H9 (cell line): ENCODE results near the gene SLC12A9. TPM values are rescaled to one million over a fixed set of nuclear protein-coding genes. Genes with fewer than 3 reads are reported as not detected.

ENCODE experiments used
- DNase-seq: peaks from one replicate; pipeline ENCODE4 v3.0.0-alpha.2; 2017
- H2AFZ ChIP-seq: one replicate; pipeline ENCODE4 v1.6.1; 2013; ENCODE audit warnings: mild to moderate bottlenecking, low read length, control low read depth, moderate library complexity
- H2AK5ac ChIP-seq: 2 replicates; pipeline ENCODE4 v1.6.1; 2013; ENCODE audit warnings: low read length, control low read depth, mixed read lengths; ENCODE audit not compliant: insufficient read length
- H2BK120ac ChIP-seq: one replicate; pipeline ENCODE4 v1.6.1; 2013; ENCODE audit warnings: low read depth, mild to moderate bottlenecking, low read length, control low read depth, inconsistent platforms; ENCODE audit not compliant: poor library complexity, severe bottlenecking
- H2BK12ac ChIP-seq: 2 replicates; pipeline ENCODE4 v1.6.1; 2013; ENCODE audit warnings: low read length, control low read depth, mixed read lengths, low read depth; ENCODE audit not compliant: insufficient read length
- H2BK15ac ChIP-seq: 2 replicates; pipeline ENCODE4 v1.6.1; 2013; ENCODE audit warnings: low read depth, low read length, control low read depth
- H2BK20ac ChIP-seq: one replicate; pipeline ENCODE4 v1.6.1; 2013; ENCODE audit warnings: low read depth, mild to moderate bottlenecking, low read length, control low read depth, inconsistent platforms; ENCODE audit not compliant: poor library complexity, severe bottlenecking
- H2BK5ac ChIP-seq: 2 replicates; pipeline ENCODE4 v1.6.1; 2013; ENCODE audit warnings: low read length, control low read depth, mixed read lengths; ENCODE audit not compliant: insufficient read length
- H3K14ac ChIP-seq: 2 replicates; pipeline ENCODE4 v1.6.1; 2013; ENCODE audit warnings: low read length, control low read depth; ENCODE audit not compliant: insufficient read depth
- H3K18ac ChIP-seq: 2 replicates; pipeline ENCODE4 v1.6.1; 2013; ENCODE audit warnings: low read depth, mild to moderate bottlenecking, mixed read lengths, low read length, control low read depth; ENCODE audit not compliant: insufficient read length
- H3K23ac ChIP-seq: 2 replicates; pipeline ENCODE4 v1.6.1; 2013; ENCODE audit warnings: low read length, control low read depth, mixed read lengths, low read depth; ENCODE audit not compliant: insufficient read length
- H3K23me2 ChIP-seq: 2 replicates; pipeline ENCODE4 v1.6.1; 2013; ENCODE audit warnings: low read depth, mild to moderate bottlenecking, mixed read lengths, low read length, control low read depth; ENCODE audit not compliant: insufficient read length, poor library complexity, severe bottlenecking
- H3K27ac ChIP-seq: 2 replicates; pipeline ENCODE4 v1.5.1; 2013; ENCODE audit warnings: low read length, control low read depth, mixed read lengths, low read depth; ENCODE audit not compliant: insufficient read length
- H3K27me3 ChIP-seq: 2 replicates; pipeline ENCODE4 v1.6.1; 2013; ENCODE audit warnings: low read length, control low read depth, inconsistent platforms; ENCODE audit not compliant: insufficient read depth
- H3K4ac ChIP-seq: 2 replicates; pipeline ENCODE4 v1.6.1; 2013; ENCODE audit warnings: low read depth, mild to moderate bottlenecking, control low read depth, inconsistent platforms, low read length, moderate library complexity
- H3K4me1 ChIP-seq: 2 replicates; pipeline ENCODE4 v1.6.1; 2013; ENCODE audit warnings: low read length, control low read depth, inconsistent platforms; ENCODE audit not compliant: insufficient read depth
- H3K4me2 ChIP-seq: 2 replicates; pipeline ENCODE4 v1.6.1; 2013; ENCODE audit warnings: low read length, control low read depth, mixed read lengths; ENCODE audit not compliant: insufficient read length, insufficient read depth
- H3K56ac ChIP-seq: 2 replicates; pipeline ENCODE4 v1.6.1; 2013; ENCODE audit warnings: low read depth, mild to moderate bottlenecking, mixed read lengths, low read length, control low read depth; ENCODE audit not compliant: insufficient read length
- H3K79me1 ChIP-seq: 2 replicates; pipeline ENCODE4 v1.6.1; 2013; ENCODE audit warnings: low read depth, mild to moderate bottlenecking, moderate library complexity, low read length, control low read depth, inconsistent platforms; ENCODE audit not compliant: insufficient read depth, poor library complexity, severe bottlenecking
- H3K79me2 ChIP-seq: 2 replicates; pipeline ENCODE4 v1.6.1; 2013; ENCODE audit warnings: low read length, control low read depth, inconsistent platforms; ENCODE audit not compliant: insufficient read depth
- H3K9ac ChIP-seq: 2 replicates; pipeline ENCODE4 v1.6.1; 2013; ENCODE audit warnings: low read length, control low read depth, mixed read lengths; ENCODE audit not compliant: insufficient read length; ENCODE audit errors: extremely low read depth
- H3K9me3 ChIP-seq: one replicate; pipeline ENCODE4 v1.6.1; 2013; ENCODE audit warnings: low read depth, low read length, inconsistent platforms; ENCODE audit not compliant: control insufficient read depth
- H3T11ph ChIP-seq: one replicate; pipeline ENCODE4 v1.6.1; 2013; ENCODE audit warnings: mild to moderate bottlenecking, low read length, control low read depth, inconsistent platforms
- H4K20me1 ChIP-seq: one replicate; pipeline ENCODE4 v1.6.1; 2013; ENCODE audit not compliant: control insufficient read depth, insufficient read length, insufficient read depth
- H4K5ac ChIP-seq: 2 replicates; pipeline ENCODE4 v1.6.1; 2013; ENCODE audit warnings: low read depth, mild to moderate bottlenecking, mixed read lengths, low read length, control low read depth; ENCODE audit not compliant: insufficient read length
- H4K8ac ChIP-seq: replicated peaks from 2 replicates; pipeline ENCODE4 v1.6.1; 2013; ENCODE audit warnings: low read length, control low read depth, mixed read lengths, low read depth; ENCODE audit not compliant: insufficient read length
- H4K91ac ChIP-seq: 2 replicates; pipeline ENCODE4 v1.6.1; 2013; ENCODE audit warnings: low read depth, mild to moderate bottlenecking, moderate library complexity, mixed read lengths, low read length, control low read depth; ENCODE audit not compliant: insufficient read length
- H3K27ac Mint-ChIP-seq, 3 experiments: 2 replicates in 2 of 3; 3 replicates in 1 of 3; pipeline ENCODE4 v1.8.0; 2020 to 2021; ENCODE audit warnings: mixed read lengths in 3 of 3, mild to moderate bottlenecking in 1 of 3, moderate library complexity in 1 of 3
- H3K27me3 Mint-ChIP-seq: 2 replicates; pipeline ENCODE4 v1.8.0; 2021; ENCODE audit warnings: low read depth, mild to moderate bottlenecking, moderate library complexity, mixed read lengths
- H3K36me3 Mint-ChIP-seq, 3 experiments: 2 replicates in 2 of 3; 3 replicates in 1 of 3; pipeline ENCODE4 v1.8.0; 2020 to 2021; ENCODE audit warnings: low read depth in 3 of 3, mixed read lengths in 3 of 3; ENCODE audit not compliant: insufficient read depth in 1 of 3
- H3K4me1 Mint-ChIP-seq, 2 experiments: 2 replicates each; pipeline ENCODE4 v1.8.0; 2020; ENCODE audit warnings: mixed read lengths in 2 of 2
- H3K4me3 Mint-ChIP-seq, 2 experiments: 2 replicates in 1 of 2; 3 replicates in 1 of 2; pipeline ENCODE4 v1.8.0; 2020 to 2021; ENCODE audit warnings: mild to moderate bottlenecking in 2 of 2, mixed read lengths in 2 of 2, moderate library complexity in 1 of 2
- H3K9me3 Mint-ChIP-seq, 2 experiments: 2 replicates in 1 of 2; 3 replicates in 1 of 2; pipeline ENCODE4 v1.8.0; 2020; ENCODE audit warnings: mild to moderate bottlenecking in 2 of 2, mixed read lengths in 2 of 2, moderate library complexity in 1 of 2
- WGBS: extraction: QIAGEN DNeasy Blood & Tissue Kit; methylation state at CpG from one replicate; pipeline ENCODE4 v1.1.7; 2013; ENCODE audit warnings: missing lambda C conversion rate, low lambda C conversion rate, mixed read lengths; ENCODE audit not compliant: insufficient read length; ENCODE audit errors: extremely low coverage; 5-methylcytosine and 5-hydroxymethylcytosine counted together
- total RNA-seq: library from RNA; stranded (reverse); gene quantifications from 2 replicates; pipeline ENCODE4 v1.2.1, GENCODE V29; 2021
- TF ChIP-seq, protein P1 (sequence below): fragments of 200-600 bp; sonication (generic); conservative IDR thresholded peaks from 3 replicates; pipeline ENCODE4 v1.8.0; 2021; ENCODE audit warnings: antibody characterized with exemption, mild to moderate bottlenecking

SLC12A9 gene
- total RNA-seq, 1 experiment from 2014 or later, result 43.0 TPM

DNA sequence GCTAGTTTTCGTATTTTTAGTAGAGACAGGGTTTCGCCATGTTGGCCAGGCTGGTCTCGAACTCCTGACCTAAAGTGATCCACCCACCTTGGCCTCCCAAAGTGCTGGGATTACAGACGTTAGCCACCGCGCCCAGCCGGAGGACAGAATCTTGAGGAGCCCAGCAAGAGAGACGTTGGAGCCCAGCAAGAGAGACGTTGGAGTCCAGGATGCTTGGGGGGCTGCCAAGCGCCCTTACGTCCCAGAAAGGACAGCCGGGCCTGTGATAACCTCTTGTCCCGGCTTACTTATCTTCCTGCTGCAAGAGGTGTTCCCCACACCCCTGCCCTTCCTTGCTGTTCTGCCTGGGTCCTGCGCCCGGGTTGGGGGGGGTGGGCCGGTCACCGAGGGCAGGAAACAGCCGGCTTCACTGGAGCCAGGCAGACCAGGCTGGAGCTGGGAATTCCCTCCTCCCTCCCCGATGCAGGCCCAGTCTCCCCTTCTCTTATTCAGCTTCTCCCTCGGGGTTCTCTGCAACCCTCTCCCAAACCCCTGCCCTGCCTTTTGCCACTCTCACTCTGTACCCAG, 23.3 kb upstream of the SLC12A9 start:
- H4K5ac ChIP-seq, result no peak overlapping the region
- peak overlapping the region; percentile 92 to 99; a peak in 4 of 5 replicates for H3K4me3 Mint-ChIP-seq
- H3K4ac ChIP-seq, result no peak overlapping the region
- no peak overlapping the region for H3K9ac ChIP-seq
- H4K8ac ChIP-seq, result no peak overlapping the region
- H2BK12ac ChIP-seq, result no peak overlapping the region
- H3K14ac ChIP-seq, result no peak overlapping the region
- H3K9me3 ChIP-seq, result no peaks in the 10 kb centered on the region
- TF ChIP-seq, protein P1, sequence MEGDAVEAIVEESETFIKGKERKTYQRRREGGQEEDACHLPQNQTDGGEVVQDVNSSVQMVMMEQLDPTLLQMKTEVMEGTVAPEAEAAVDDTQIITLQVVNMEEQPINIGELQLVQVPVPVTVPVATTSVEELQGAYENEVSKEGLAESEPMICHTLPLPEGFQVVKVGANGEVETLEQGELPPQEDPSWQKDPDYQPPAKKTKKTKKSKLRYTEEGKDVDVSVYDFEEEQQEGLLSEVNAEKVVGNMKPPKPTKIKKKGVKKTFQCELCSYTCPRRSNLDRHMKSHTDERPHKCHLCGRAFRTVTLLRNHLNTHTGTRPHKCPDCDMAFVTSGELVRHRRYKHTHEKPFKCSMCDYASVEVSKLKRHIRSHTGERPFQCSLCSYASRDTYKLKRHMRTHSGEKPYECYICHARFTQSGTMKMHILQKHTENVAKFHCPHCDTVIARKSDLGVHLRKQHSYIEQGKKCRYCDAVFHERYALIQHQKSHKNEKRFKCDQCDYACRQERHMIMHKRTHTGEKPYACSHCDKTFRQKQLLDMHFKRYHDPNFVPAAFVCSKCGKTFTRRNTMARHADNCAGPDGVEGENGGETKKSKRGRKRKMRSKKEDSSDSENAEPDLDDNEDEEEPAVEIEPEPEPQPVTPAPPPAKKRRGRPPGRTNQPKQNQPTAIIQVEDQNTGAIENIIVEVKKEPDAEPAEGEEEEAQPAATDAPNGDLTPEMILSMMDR, result no peak
- H3T11ph ChIP-seq, result no peak overlapping the region
- H4K20me1 ChIP-seq, result no peaks in the 10 kb centered on the region
- no peaks in the 10 kb centered on the region for H3K27me3 ChIP-seq
- no peak overlapping the region for H4K91ac ChIP-seq
- H2AFZ ChIP-seq, result no peak overlapping the region
- DNase-seq, result peak; percentile 48
- H3K36me3 Mint-ChIP-seq, result peaks cover 14 to 23% (median 22%) of the 10 kb centered on the region in 3 experiments; a peak in 6 of 7 replicates
- peaks cover 13% of the 10 kb centered on the region for H3K79me1 ChIP-seq
- peaks cover 16% of the 10 kb centered on the region for H3K23me2 ChIP-seq
- no peak overlapping the region for H3K27ac ChIP-seq
- H2BK5ac ChIP-seq, result no peak overlapping the region
- peak overlapping the region in 2 of 3 experiments; percentile 79 to 87; a peak in 1 of 7 replicates for H3K27ac Mint-ChIP-seq
- H3K4me2 ChIP-seq, result no peak overlapping the region
- no peak overlapping the region for H3K56ac ChIP-seq
- no peak overlapping the region for H3K23ac ChIP-seq
- WGBS, result no CpG with 5 or more reads among the region's 20 CpGs
- H3K9me3 Mint-ChIP-seq, result peaks cover 0 to 2% of the 10 kb centered on the region in 2 experiments; a peak in 2 of 5 replicates
- no peak overlapping the region for H2BK120ac ChIP-seq
- H3K79me2 ChIP-seq, result peaks cover 15% of the 10 kb centered on the region
- no peak overlapping the region for H3K18ac ChIP-seq
- H3K4me1 ChIP-seq, result peaks cover 7% of the 10 kb centered on the region; the same call in 1 of the 2 replicates
- peaks cover 25 to 38% of the 10 kb centered on the region in 2 experiments for H3K4me1 Mint-ChIP-seq
- H3K27me3 Mint-ChIP-seq, result no peaks in the 10 kb centered on the region; the same call in 1 of the 2 replicates
- H2BK15ac ChIP-seq, result no peak overlapping the region
- H2BK20ac ChIP-seq, result no peak overlapping the region
- no peak overlapping the region for H2AK5ac ChIP-seq
